ENCODE data around the gene GBGT1.
A peak's percentile ranks its signal among the peaks of the same experiment; 100 is the strongest.
"Not testable (repeated sequence)": the region's sequence is repeated elsewhere in the genome, so short reads cannot be mapped to it uniquely, and the experiment has no call there.

The GBGT1 gene

DNA sequence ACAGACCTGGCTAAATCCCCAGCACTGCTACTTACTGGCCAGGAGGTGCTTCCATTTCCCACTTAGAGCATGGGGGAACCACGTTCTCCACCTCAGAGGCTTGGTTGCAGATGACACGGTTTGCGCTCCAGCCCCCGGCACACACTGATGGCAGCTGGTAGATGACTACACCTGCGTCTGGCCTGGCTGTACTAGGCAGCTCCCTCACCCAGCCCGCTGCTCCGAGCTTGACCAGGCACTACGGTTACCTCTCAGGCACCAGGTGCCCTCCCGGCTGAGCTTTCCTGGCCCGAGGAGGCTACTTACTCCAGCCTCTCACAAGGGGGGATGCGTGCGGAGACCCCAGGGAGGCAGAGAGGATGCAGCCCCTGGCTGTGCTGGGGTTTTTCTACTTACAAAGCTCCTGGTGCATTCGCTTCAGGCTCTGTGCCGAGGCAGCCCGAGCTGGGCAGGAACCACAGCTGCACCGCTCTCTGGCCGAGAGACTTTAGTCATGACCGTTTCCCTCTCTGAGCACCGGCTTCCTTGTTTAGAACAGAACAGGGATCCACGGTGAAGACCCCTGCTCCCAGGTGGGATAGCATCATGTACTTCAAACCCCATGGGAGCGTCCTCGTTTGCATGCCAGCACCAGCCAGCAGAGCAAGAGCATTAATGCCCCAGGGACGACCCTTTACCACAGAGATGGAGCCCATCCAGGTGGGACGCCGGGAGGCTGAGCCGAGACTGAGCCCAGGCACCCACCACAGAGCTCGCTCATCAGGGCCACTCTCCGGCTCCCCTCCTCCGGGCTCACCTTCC lies 7.6 kb upstream of the GBGT1 start:
- POLR2A ChIA-PET: no interaction called here
- peak; percentile 19 for DNase-seq (ENCODE audit: extremely low spot score)
- TF ChIP-seq, protein P1, sequence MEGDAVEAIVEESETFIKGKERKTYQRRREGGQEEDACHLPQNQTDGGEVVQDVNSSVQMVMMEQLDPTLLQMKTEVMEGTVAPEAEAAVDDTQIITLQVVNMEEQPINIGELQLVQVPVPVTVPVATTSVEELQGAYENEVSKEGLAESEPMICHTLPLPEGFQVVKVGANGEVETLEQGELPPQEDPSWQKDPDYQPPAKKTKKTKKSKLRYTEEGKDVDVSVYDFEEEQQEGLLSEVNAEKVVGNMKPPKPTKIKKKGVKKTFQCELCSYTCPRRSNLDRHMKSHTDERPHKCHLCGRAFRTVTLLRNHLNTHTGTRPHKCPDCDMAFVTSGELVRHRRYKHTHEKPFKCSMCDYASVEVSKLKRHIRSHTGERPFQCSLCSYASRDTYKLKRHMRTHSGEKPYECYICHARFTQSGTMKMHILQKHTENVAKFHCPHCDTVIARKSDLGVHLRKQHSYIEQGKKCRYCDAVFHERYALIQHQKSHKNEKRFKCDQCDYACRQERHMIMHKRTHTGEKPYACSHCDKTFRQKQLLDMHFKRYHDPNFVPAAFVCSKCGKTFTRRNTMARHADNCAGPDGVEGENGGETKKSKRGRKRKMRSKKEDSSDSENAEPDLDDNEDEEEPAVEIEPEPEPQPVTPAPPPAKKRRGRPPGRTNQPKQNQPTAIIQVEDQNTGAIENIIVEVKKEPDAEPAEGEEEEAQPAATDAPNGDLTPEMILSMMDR (IDR thresholded peaks at IDR 0.05; ENCODE audit: control extremely low read depth, extremely low read depth, low read depth, missing control alignments): no peak
- CTCF ChIA-PET: interaction anchor here (1.2 to 9.7 kb wide), 3 partner anchors 11 to 69 kb away, joined by 3 to 81 read pairs (median 13); no protein-coding TSS in a partner anchor

DNA sequence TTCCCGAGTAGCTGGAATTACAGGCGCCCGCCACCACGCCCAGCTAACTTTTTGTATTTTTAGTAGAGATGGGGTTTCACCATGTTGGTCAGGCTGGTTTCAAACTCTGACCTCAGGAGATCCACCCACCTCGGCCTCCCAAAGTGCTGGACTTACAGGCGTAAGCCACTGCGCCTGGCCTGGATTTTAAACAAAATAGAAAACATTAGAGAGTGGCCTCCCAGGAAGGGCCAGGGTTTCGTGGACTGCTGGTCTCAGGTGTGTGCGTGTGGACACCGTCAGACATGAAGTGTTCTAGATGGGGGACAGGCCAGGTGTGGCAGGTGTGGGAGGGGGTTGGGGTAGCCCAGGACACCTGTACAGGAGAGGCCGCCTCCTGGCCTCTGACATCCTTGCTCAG lies 7.0 kb upstream of the GBGT1 start:
- ChIA-PET CTCF (interaction anchor here (2.6 to 9.7 kb wide), 2 partner anchors 11 to 17 kb away, joined by 13 to 81 read pairs; no protein-coding TSS in a partner anchor), POLR2A (no interaction called here)
- no peak for DNase-seq (ENCODE audit: extremely low spot score)
- TF ChIP-seq, protein P1 (IDR thresholded peaks at IDR 0.05; ENCODE audit: control extremely low read depth, extremely low read depth, low read depth, missing control alignments): no peak

DNA sequence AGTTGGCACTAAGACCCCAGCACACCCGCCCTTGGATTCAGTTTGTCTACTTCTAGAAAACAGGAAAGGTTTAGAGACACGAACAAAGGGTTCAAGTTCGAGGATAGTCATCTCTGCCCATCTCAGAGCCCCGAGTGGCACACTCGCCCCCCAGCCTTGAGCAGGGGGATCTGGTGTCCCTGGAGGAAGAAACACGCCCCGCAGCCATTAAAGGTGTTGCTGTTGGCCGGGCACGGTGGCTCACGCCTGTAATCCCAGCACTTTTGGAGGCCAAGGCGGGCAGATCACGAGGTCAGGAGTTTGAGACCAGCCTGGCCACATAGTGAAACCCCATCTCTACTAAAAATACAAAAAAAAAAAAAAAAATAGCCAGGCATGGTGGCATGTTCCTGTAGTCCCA lies 6.0 kb upstream of the GBGT1 start:
- CTCF ChIA-PET: interaction anchor here (9.7 kb wide), 1 partner anchor 18 kb away, joined by 81 read pairs; no protein-coding TSS in a partner anchor
- POLR2A ChIA-PET: not testable (repeated sequence)

GRCh38 chr9:133169102-133169501 lies 5.4 kb upstream of the GBGT1 start:
- POLR2A ChIA-PET: no interaction called here
- CTCF ChIA-PET: interaction anchor here (3.0 kb wide), 1 partner anchor 11 kb away, joined by 18 read pairs; no protein-coding TSS in a partner anchor

More for the DNA sequence above, 6.0 kb upstream of the GBGT1 start:
- DNase-seq (ENCODE audit: extremely low spot score): peak; percentile 6

GRCh38 chr9:133168432-133168831 lies 4.7 kb upstream of the GBGT1 start:
- ChIA-PET CTCF (interaction anchor here (1.0 to 3.0 kb wide), 6 partner anchors 10 to 147 kb away, joined by 4 to 18 read pairs (median 8); no protein-coding TSS in a partner anchor), POLR2A (no interaction called here)
- peak; percentile 26 for DNase-seq (ENCODE audit: extremely low spot score)
- TF ChIP-seq, protein P1 (IDR thresholded peaks at IDR 0.05; ENCODE audit: control extremely low read depth, extremely low read depth, low read depth, missing control alignments): no peak

More at GRCh38 chr9:133169102-133169501, 5.4 kb upstream of the GBGT1 start:
- TF ChIP-seq, protein P1 (IDR thresholded peaks at IDR 0.05; ENCODE audit: control extremely low read depth, extremely low read depth, low read depth, missing control alignments): no peak
- DNase-seq (ENCODE audit: extremely low spot score): no peak

DNA sequence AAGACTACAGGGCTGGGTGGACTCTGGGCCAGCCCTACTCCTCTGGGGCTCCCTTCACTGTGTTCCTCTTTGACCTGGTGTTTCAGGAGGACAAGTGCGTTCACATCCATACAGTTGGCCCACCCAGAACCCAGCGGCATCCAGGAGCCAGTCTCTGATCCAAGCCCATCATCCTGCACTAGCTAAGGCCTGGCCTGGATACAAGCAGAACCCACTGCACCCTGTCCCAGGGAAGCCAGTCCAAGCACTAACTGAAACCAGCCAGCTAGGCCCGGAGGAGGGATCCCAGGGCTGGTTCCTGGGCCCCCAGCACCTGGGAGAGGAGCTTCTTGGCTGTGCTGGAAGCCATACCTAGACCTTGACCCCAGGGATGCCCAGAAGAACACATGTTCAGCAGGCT lies 4.1 kb upstream of the GBGT1 start:
- CTCF ChIA-PET: interaction anchor here (1.0 to 3.0 kb wide), 8 partner anchors 9 to 575 kb away, joined by 4 to 18 read pairs (median 6); no protein-coding TSS in a partner anchor
- DNase-seq (ENCODE audit: extremely low spot score): peak; percentile 11
- TF ChIP-seq, protein P1 (IDR thresholded peaks at IDR 0.05; ENCODE audit: control extremely low read depth, extremely low read depth, low read depth, missing control alignments): no peak
- POLR2A ChIA-PET: no interaction called here
